ENCODE measurements around the gene KMT2B. TPM values are rescaled to one million over a fixed set of nuclear protein-coding genes. Genes with fewer than 3 reads are reported as not detected.
"Not testable (repeated sequence)": the region's sequence is repeated elsewhere in the genome, so short reads cannot be mapped to it uniquely, and the experiment has no call there.

KMT2B gene
- total RNA-seq, 2 donors from 2014 or later = 32.3 to 89.5 TPM

DNA sequence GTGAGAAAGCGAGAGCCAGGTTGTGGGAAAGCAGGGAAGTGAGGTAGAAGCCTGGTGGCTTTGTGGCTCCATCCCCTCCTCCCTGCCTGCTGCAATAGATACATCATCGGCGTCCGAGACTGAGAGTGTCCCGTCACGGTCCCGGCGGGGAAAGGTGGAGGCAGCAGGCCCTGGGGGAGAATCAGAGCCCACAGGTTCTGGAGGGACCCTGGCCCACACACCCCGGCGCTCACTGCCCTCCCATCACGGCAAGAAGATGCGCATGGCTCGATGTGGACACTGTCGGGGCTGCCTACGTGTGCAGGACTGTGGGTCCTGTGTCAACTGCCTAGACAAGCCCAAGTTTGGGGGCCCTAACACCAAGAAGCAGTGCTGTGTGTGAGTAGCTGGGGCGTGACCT is 5.1 kb downstream of the KMT2B start:
- Histone ChIP-seq H3K4me3 (no peak overlapping the region), H3K9me3 (no peaks in the 10 kb centered on the region), H3K27me3 (replicated peaks; ENCODE audit: insufficient read depth) (no peaks in the 10 kb centered on the region), H3K4me1 (replicated peaks) (peaks cover 9% of the 10 kb centered on the region), H3K36me3 (peaks cover 39 to 60% of the 10 kb centered on the region in 2 donors), H3K27ac (no peak overlapping the region)
- 92% methylated on average over 16 of the region's 16 CpGs for WGBS
- intact Hi-C loops (cut with DNase I) = no loop called here
- no peak for TF ChIP-seq POLR2AphosphoS5 (IDR thresholded peaks at IDR 0.05)
- no peak for TF ChIP-seq POLR2A (IDR thresholded peaks at IDR 0.05)
- TF ChIP-seq, protein P1, sequence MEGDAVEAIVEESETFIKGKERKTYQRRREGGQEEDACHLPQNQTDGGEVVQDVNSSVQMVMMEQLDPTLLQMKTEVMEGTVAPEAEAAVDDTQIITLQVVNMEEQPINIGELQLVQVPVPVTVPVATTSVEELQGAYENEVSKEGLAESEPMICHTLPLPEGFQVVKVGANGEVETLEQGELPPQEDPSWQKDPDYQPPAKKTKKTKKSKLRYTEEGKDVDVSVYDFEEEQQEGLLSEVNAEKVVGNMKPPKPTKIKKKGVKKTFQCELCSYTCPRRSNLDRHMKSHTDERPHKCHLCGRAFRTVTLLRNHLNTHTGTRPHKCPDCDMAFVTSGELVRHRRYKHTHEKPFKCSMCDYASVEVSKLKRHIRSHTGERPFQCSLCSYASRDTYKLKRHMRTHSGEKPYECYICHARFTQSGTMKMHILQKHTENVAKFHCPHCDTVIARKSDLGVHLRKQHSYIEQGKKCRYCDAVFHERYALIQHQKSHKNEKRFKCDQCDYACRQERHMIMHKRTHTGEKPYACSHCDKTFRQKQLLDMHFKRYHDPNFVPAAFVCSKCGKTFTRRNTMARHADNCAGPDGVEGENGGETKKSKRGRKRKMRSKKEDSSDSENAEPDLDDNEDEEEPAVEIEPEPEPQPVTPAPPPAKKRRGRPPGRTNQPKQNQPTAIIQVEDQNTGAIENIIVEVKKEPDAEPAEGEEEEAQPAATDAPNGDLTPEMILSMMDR (IDR thresholded peaks at IDR 0.05) = no peak
- DNase-seq (ENCODE audit: low spot score) = no peak

DNA sequence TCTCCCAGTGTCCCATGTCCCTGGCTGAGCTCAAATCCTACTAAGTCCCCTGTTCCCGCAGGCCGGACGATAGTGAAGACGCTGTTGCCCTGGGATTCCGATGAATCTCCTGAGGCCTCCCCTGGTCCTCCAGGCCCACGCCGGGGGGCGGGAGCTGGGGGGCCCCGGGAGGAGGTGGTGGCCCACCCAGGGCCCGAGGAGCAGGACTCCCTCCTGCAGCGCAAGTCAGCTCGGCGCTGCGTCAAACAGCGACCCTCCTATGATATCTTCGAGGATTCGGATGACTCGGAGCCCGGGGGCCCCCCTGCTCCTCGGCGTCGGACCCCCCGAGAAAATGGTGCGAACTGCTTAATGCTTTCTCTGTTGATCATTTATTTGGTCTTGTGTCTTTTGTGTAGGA is 5.9 kb downstream of the KMT2B start:
- intact Hi-C loops (cut with DNase I) = no loop called here
- H3K27ac ChIP-seq = no peak overlapping the region
- H3K4me1 ChIP-seq (replicated peaks) = peaks cover 9% of the 10 kb centered on the region
- no peaks in the 10 kb centered on the region for H3K27me3 ChIP-seq (replicated peaks; ENCODE audit: insufficient read depth)
- no peak overlapping the region for H3K4me3 ChIP-seq
- DNase-seq (ENCODE audit: low spot score) = no peak
- TF ChIP-seq, protein P1 (IDR thresholded peaks at IDR 0.05) = no peak
- TF ChIP-seq POLR2A (IDR thresholded peaks at IDR 0.05) (no peak), POLR2AphosphoS5 (IDR thresholded peaks at IDR 0.05) (no peak)
- no peaks in the 10 kb centered on the region for H3K9me3 ChIP-seq
- 95% methylated on average over 24 of the region's 24 CpGs for WGBS
- H3K36me3 ChIP-seq = peaks cover 47 to 68% of the 10 kb centered on the region in 2 donors

DNA sequence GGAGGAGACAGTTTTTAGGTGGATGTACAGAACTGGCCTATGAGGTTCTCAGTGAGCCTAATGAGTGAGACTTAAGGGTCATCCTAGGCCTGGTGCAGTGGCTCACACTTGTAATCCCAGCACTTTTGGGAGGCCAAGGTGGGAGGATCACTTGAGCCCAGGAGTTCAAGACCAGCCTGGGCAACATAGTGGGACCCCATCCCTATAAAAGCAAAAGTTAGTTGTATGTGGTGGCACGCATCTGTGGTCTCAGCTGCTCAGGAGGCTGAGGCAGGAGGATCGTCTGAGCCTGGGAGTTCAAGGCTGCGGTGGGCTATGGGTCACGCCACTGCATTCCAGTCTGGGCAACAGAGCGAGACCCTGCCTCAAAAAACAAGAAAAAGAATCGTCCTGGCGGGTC is 6.3 kb downstream of the KMT2B start:
- intact Hi-C loops (cut with DNase I) = not testable (repeated sequence)
- 90% methylated on average over 7 of the region's 7 CpGs for WGBS

DNA sequence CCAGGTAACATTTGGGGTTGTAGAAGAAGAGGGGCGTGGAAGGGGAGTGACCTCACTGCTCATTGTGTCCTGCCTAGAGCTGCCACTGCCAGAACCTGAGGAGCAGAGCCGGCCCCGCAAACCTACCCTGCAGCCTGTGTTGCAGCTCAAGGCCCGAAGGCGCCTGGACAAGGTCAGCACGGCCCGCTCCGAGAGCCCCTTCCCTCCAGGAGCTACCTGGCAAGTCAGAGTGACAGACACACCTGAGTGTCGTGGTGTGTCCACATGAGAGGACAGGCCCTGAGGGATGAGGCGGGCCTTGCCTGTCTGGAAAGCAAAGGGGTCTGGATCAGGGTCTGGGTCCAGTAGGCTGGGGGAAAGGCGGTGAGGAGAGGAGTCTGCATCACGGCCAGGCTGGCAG is 6.8 kb downstream of the KMT2B start:
- Histone ChIP-seq H3K27ac (no peak overlapping the region), H3K4me1 (replicated peaks) (peaks cover 2% of the 10 kb centered on the region), H3K4me3 (no peak overlapping the region), H3K9me3 (no peaks in the 10 kb centered on the region), H3K27me3 (replicated peaks; ENCODE audit: insufficient read depth) (no peaks in the 10 kb centered on the region), H3K36me3 (peaks cover 47 to 76% of the 10 kb centered on the region in 2 donors)
- WGBS = 96% methylated on average over 12 of the region's 12 CpGs
- intact Hi-C loops (cut with DNase I) = no loop called here
- DNase-seq (ENCODE audit: low spot score) = no peak
- TF ChIP-seq POLR2AphosphoS5 (IDR thresholded peaks at IDR 0.05) (no peak), POLR2A (IDR thresholded peaks at IDR 0.05) (no peak)
- TF ChIP-seq, protein P1 (IDR thresholded peaks at IDR 0.05) = no peak

More for the DNA sequence above, 6.3 kb downstream of the KMT2B start:
- not testable (repeated sequence) for H3K4me3 ChIP-seq; DNase-seq (ENCODE audit: low spot score); H3K27me3 ChIP-seq (replicated peaks; ENCODE audit: insufficient read depth); H3K4me1 ChIP-seq (replicated peaks); H3K9me3 ChIP-seq; H3K27ac ChIP-seq
- H3K36me3 ChIP-seq = peaks cover 47 to 72% of the 10 kb centered on the region in 2 donors

DNA sequence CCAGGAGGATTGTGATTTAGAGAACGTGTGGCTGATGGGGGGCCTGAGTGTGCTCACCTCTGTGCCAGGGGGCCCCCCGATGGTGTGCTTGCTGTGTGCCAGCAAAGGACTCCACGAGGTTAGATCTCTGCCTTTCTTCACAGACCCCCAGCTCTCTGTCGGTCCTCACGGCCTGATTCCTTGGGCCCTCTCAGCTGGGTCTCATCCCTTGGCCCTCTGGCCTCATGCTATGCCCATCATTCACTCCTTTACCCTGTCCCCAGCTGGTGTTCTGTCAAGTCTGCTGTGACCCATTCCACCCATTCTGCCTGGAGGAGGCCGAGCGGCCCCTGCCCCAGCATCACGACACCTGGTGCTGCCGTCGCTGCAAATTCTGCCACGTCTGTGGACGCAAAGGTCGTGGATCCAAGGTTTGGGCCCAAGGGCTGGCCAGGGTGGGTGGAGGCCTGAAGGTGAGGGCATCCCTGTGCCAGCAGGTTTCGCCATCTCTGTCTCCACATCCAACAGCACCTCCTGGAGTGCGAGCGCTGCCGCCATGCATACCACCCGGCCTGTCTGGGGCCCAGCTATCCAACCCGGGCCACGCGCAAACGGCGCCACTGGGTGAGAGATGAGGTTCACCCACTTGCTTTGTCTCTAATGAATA is 7.5 kb downstream of the KMT2B start:
- Histone ChIP-seq H3K36me3 (peaks cover 50 to 84% of the 10 kb centered on the region in 2 donors), H3K9me3 (no peaks in the 10 kb centered on the region), H3K4me1 (replicated peaks) (no peaks in the 10 kb centered on the region), H3K4me3 (no peak overlapping the region), H3K27ac (no peak overlapping the region), H3K27me3 (replicated peaks; ENCODE audit: insufficient read depth) (no peaks in the 10 kb centered on the region)
- no peak for DNase-seq (ENCODE audit: low spot score)
- intact Hi-C loops (cut with DNase I) = no loop called here
- WGBS = 95% methylated on average over 23 of the region's 23 CpGs
- no peak for TF ChIP-seq POLR2AphosphoS5 (IDR thresholded peaks at IDR 0.05)
- TF ChIP-seq, protein P1 (IDR thresholded peaks at IDR 0.05) = no peak
- TF ChIP-seq POLR2A (IDR thresholded peaks at IDR 0.05) = no peak
